Cerebellar cortex (tissue), 1 donor: ENCODE results near the gene QPRT.
"Not testable (repeated sequence)": the region's sequence is repeated elsewhere in the genome, so short reads cannot be mapped to it uniquely, and the experiment has no call there.

ENCODE experiments used
- DNase-seq: peaks from one replicate; pipeline ENCODE4 v3.0.0-alpha.2; 2015; ENCODE audit warnings: low spot score

QPRT gene

GRCh38 chr16:29694384-29695195, 15.6 kb downstream of the QPRT start:
- no peak for DNase-seq

- DNase-seq: not testable (repeated sequence)
Observed at GRCh38 chr16:29695675-29696074, 16.7 kb downstream of the QPRT start.

- no peak for DNase-seq
Observed at GRCh38 chr16:29696881-29697331, 17.9 kb downstream of the QPRT start.

DNA sequence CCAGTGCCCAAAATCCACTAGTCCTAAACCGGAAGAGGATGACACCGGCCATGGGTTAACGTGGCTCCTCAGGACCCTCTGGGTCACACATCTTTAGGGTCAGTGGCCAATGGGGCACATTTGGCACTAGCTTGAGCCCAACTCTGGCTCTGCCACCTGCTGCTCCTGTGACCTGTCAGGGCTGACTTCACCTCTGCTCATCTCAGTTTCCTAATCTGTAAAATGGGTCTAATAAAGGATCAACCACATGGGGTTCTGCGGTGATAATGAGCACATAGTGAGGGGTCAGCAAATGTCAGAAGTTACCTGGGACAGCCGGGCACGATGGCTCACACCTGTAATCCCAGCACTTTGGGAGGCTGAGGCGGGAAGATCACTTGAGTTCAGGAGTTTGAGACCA, 18.4 kb downstream of the QPRT start:
- DNase-seq: no peak

DNA sequence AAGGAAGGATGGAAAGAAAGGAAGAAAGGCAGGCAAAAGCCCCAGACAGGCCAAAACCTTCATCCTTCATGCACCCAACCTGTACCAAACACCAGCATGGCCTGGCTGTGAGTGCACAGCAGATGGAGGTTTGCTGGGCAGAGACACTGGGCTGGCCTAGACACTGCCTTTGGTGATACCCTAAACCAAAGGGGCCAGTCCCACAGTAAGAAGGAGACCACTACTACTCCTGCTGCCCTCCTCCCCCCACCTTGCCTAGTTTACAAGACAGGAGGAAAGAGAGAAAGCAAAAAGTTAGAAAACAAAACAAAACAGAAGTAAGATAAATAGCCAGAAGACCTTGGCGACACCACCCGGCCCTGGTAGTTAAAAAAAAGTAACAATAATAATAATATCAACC, 19.1 kb downstream of the QPRT start:
- DNase-seq: no peak

DNA sequence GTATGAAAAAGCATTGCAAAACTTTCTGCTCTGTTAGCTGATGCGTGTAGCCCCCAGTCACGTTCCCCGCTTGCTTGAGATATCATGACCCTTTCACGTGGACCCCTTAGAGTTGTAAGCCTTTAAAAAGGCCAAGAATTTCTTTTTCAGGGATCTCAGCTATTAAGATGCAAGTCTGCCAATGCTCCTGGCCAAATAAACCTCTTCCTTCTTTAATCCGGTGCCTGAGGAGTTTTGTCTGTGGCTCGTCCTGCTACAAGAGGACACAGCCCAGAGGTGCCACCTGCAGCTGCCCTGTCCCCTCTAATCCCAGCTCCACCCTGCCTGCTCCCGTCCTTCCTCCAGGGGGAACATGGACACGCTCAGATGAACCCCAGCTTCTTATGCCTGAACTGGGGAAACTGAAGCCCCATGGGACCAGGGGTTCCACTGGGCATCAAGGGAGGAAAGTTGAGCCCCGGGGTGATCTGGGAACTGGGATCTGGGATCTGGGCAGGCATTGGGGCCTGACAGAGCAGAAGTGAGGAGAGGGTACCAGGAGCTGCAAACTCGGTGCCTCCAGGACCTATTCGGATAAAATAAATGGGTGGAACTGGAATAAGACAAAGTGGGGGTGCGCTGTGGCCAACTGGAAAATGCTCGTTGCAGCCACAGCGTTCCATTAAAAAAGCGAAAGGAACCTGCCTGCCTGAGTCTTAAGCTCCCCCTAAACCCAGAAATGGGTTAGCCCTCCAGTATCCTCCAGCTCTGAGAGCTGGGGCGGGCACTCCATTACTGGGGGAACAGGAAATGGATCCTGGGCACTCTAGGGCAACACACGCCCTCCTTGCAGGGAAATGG, 19.7 kb downstream of the QPRT start:
- no peak for DNase-seq

GRCh38 chr16:29699324-29700219, 20.6 kb downstream of the QPRT start:
- no peak for DNase-seq

DNA sequence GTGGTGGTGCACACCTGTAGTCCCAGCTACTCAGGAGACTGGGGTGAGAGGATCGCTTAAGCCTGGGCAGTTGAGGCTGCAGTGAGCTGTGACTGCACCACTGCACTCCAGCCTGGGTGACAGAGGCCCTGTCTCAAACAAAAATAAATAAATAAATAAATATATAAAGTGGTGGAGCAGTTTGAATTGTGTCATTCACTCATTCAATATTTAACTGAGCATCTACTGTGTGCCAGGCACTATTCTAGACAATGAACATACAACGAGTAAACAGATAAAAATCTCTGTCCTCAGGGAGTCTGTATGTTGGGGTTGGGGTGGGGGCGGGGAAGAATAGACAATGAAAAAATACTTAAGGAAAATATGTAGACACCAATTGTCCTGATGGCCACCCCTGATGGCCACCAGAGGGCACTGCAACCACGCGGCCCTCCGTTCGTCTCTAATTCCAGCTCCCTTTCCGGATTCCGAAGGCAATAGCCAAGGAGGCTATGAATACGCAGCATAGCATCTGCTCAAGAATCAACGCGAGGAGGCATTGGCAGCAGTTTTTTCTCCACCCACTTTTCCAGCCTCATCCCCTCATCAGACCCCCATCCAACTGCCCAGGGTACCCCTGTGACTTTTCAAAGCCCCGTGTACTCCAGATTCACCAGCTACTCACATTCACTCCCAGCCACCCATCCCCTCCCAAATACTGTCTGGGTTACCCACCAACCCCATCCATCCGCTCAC, 21.4 kb downstream of the QPRT start:
- DNase-seq: peak; percentile 82

DNA sequence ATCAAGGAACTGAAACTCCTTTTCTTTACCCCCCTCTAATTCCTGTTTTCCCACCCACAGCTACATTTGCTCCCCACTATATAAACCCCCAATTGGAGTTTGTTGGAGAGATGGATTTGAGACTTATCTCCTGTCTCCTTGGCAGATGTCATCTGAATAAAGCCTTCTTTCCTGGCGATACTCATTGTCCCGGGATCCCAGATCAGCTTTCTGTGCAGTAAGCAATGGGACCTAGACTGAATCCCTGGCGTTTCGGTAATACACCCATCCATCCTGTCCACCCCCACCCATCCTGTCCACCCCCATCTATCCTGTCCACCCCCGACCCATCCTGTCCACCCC, 22.2 kb downstream of the QPRT start:
- no peak for DNase-seq

GRCh38 chr16:29702269-29702668, 23.3 kb downstream of the QPRT start:
- no peak for DNase-seq

DNA sequence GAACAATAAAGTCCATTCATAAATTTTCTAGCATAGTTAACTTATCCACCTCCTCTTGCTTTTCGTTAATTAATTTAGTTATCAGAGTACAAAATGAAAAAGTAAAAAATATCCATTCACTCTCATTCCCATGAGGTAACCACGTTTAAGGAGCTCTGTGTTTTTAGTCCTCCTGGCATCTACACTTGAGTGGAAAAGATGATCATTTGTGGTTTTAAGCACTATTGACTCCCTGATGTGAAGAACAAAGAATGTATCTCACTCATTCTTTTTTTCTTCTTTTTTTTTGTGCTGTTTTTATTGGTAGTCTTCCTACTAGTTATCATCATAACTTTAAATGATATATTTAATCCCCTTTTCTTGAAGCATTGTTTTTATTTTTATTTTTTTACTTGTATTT, 26.1 kb downstream of the QPRT start:
- DNase-seq: no peak

DNA sequence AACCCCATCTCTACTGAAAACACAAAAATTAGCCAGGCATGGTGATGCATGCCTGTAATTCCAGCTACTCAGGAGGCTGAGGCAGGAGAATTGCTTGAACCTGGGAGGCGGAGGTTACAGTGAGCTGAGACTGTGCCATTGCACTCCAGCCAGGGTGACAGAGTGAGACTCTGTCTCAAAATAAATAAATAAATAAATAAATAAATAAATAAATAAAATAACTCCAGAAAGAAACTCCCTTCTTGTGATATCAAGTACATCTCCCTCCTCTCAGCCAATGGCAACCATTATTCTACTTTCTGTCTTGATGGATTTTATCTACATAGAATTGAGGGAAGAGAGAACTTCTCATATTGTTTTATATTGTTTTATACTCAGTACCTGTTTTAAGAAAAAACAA, 28.2 kb downstream of the QPRT start:
- not testable (repeated sequence) for DNase-seq

GRCh38 chr16:29708917-29709600, 30.1 kb downstream of the QPRT start:
- no peak for DNase-seq

DNA sequence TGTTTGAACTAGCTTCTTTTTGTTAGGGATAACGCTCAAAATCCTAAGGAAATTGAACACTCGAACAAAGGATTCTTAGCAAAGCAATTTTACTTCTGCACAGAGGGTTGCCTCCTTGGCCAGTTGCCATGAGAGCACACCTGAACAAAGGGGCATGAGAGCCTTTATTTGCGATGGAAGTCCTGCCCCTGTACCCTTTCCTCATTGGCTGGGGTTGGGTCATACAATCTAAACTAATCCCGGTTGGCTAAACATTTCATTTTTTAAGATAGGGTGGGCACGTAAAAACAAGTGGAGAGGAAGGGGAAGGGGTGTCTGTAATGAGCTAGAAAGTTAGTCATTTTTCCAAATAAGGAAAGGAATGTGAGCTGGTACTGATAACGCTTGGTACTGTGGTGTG, 30.7 kb downstream of the QPRT start:
- DNase-seq: not testable (repeated sequence)

GRCh38 chr16:29710227-29711219, 31.5 kb downstream of the QPRT start:
- peak; percentile 77 for DNase-seq

- no peak for DNase-seq
Observed at GRCh38 chr16:29712809-29713208, 33.8 kb downstream of the QPRT start.

DNA sequence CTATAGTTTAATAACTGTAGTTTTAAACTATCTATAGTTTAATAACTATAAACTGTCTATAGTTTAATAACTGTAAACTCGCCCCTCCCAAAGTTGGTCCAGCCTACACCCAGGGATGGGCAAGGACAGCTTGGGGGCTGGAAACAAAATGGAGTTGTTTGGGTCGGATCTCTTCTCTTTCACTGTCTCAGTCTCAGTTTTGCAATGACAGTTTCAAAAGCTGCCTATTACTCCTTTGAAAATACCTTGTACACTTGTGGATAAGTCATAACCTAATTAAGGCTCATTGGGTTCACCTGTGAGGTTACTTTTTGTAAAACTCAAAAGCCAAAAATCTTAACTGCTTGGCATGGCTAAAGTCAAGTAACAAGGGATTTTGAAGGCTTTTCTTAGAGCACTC, 35.4 kb downstream of the QPRT start:
- DNase-seq: no peak

- no peak for DNase-seq
Observed at GRCh38 chr16:29714972-29715371, 36.0 kb downstream of the QPRT start.

- DNase-seq: no peak
Observed at GRCh38 chr16:29717113-29717512, 38.1 kb downstream of the QPRT start.

GRCh38 chr16:29719063-29719462, 40.1 kb downstream of the QPRT start:
- DNase-seq: no peak
